GM23248 (cell line): ENCODE data around the gene CLIC5.

Experiments used
- EZH2 ChIP-seq: fragments of 200-600 bp; sonication (generic); IDR thresholded peaks from 2 replicates; pipeline ENCODE4 v1.6.1; 2018; ENCODE audit warnings: antibody characterized with exemption, mild to moderate bottlenecking; ENCODE audit not compliant: insufficient read depth, poor library complexity, severe bottlenecking
- EZH2phosphoT487 ChIP-seq: fragments of 200-600 bp; sonication (generic); IDR thresholded peaks from 2 replicates; pipeline ENCODE4 v1.6.1; 2018; ENCODE audit warnings: antibody characterized with exemption, moderate library complexity, mild to moderate bottlenecking, low read depth; ENCODE audit not compliant: insufficient read depth

DNA sequence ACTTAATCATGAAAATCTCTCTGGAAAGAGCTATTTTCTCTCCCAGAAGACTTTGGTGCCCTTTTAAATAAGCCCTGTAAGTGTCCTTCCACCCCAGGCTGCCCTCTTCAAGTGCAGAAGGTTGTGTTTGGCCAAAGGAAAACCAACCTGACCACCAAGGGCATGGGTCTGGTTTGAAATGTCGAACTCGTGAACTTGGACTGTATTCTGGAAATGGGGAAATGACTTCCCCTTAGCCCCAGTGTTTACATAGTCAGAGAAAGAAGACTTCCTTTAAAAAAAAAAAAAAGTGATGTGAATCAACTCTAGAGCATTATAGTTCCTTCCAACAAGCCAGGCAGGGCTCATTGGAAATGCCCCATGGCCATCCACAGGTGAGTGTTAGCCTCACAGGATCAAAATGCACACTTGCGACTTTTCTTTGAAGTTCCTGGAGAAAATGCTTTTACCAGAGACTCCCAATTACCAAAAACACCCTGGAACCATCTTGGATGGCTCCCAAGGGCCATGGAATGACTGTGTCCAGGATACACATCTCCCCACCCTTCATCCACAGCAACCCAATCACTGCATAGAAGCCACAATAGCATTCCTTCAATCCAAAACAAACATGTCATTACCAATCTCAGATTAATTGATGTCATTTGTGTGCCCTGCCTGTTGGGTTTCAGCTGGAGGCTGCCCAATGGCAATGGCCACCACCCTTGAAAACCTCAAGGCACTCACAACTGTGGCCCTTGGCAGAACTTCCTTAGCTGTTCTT is 133.8 kb downstream of the CLIC5 start:
- TF ChIP-seq EZH2 = no peak
- TF ChIP-seq EZH2phosphoT487 = no peak
